H54 (cell line): ENCODE measurements around the gene SLC35E3.

Experiments
- DNase-seq: peaks from one replicate; pipeline ENCODE4 v3.0.0; 2011; ENCODE audit warnings: low spot score, mixed read lengths; ENCODE audit not compliant: insufficient read length
- FAIRE-seq: peaks from 3 replicates; lab custom pipeline; 2011; peaks lifted over from hg19 to GRCh38; lab: Jason Lieb, UNC
- POLR2A ChIP-seq: IDR thresholded peaks from 2 replicates; pipeline ENCODE4 v1.6.1; 2011; ENCODE audit warnings: low read depth, mild to moderate bottlenecking, low read length

SLC35E3 gene

DNA sequence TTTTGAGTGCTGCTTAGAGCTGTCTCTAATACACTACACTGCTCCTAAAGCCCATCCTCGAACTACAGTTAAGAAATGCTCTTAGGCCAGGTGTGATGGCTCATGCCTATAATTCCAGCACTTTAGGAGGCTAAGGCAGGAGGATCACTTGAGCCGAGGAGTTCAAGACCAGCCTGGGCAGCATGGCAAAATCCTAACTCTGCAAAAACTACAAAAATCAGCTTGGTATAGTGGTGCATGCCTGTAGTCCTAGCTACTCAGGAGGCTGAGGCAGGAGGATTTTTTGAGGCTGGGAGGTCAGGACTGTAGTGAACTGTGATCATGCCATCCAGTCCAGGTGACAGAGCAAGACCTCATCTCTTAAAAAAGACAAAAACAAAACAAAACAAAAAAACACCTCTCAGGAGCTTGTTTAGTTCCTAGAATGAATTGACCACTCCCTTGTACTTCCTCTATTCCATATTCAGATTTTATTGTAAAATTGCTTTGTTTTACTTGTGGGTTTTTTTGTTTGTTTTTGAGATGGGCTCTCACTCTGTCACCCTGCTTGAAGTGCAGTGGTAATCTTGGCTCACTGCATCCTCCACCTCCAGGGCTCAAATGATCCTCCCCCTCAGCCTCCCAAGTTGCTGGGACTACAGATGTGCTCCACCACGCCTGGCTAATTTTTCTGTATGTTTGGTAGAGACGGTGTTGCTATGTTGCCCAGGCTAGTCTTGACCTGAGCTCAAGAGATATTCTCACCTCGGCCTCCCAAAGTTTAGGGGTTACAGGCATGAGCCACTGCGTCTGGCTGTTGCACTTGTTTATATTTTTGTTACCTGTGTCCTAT, 75.6 kb downstream of the SLC35E3 start:
- FAIRE-seq (no peak), DNase-seq (no peak)
- no peak for TF ChIP-seq POLR2A

DNA sequence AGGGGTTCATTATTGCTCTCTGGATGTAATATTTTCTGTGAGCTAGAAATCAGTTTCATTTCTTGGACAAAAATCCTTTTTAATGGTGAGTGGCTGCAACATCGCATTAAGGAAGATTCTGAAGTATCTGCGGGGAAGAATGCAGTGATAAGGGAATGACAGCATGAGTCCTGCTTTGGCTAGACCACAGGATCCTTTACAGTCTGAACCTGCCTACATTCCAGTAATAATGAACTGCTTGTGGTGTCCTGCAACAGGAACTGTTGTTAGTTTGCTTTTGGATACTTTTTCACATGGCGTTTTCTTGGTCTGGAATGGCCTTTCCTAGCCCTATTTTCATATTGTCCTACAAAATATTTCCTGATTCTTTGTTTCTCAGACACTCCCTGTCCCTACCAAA, 77.7 kb downstream of the SLC35E3 start:
- FAIRE-seq (peak; percentile 79), DNase-seq (no peak)
- TF ChIP-seq POLR2A = no peak

DNA sequence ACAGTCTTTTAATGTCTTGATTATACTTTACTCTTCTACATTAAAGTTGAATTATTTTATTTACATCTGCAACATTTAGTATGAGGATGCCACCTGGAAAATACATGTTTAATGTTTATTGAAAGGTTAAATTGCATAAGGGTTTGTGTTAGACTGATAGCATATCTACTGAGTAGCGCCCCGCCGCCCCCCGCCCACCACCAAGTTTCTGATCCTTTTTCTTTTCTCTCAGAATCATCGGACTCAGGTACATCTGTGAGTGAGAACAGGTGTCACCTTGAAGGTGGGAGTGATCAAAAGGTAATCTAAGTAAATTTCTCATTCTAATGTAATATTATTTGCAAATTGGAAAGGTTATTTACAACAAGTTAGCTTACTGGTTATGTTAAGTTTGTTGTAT, 78.2 kb downstream of the SLC35E3 start:
- no peak for TF ChIP-seq POLR2A
- FAIRE-seq (no peak), DNase-seq (no peak)

- FAIRE-seq (no peak), DNase-seq (no peak)
- no peak for TF ChIP-seq POLR2A
These were observed 78.7 kb downstream of the SLC35E3 start for GRCh38 chr12:68824597-68825250.

DNA sequence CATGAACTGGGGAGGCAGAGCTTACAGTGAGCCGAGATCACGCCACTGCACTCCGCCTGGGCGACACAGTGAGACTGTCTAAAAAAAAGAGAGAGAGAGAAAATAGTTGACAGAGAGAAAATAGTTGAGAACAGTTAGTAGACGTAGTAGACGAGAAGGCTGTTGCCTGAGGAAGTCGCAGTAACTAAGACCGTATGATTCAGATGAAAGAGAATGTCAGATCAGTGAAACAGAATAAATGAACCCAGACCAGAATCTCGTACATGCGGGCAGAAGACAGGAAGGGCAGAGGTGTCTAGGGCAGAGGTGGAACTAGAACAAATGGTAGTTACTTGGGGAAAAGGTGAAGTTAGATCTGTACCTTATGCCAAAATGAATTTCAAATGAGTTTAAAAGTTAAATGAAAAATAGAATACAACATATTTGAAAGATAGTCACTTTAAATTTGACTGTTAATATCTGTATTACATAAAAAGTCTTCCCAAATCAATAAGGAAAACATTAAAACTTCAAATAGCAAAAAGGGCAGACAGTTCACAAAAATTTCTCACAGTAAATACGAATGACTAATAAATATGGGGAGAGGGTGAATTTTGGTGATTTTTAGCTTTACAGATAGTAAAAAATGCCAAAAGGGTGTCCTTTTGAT, 79.7 kb downstream of the SLC35E3 start:
- no peak for TF ChIP-seq POLR2A
- DNase-seq = no peak
- FAIRE-seq = peak; percentile 33

GRCh38 chr12:68827895-68828671, 82.1 kb downstream of the SLC35E3 start:
- no peak for TF ChIP-seq POLR2A
- no peak for FAIRE-seq

GRCh38 chr12:68828672-68829068, 82.7 kb downstream of the SLC35E3 start:
- no peak for DNase-seq
- FAIRE-seq = no peak
- TF ChIP-seq POLR2A = no peak

More at GRCh38 chr12:68827895-68828671, 82.1 kb downstream of the SLC35E3 start:
- DNase-seq = no peak
